Measurements from ENCODE around the gene CFAP69.

- TF ChIP-seq POLR2A (IDR thresholded peaks at IDR 0.05; ENCODE audit: low read length) (no peak), GATA1 (IDR thresholded peaks at IDR 0.05; ENCODE audit: low read depth, low read length) (no peak)
Observed at GRCh38 chr7:90320014-90320413, 75.0 kb downstream of the CFAP69 start.

All from erythroblast (primary cell).